ENCODE results near the gene CA14.
A peak's percentile ranks its signal among the peaks of the same experiment; 100 is the strongest.
"Not testable (repeated sequence)": the region's sequence is repeated elsewhere in the genome, so short reads cannot be mapped to it uniquely, and the experiment has no call there.

Gene CA14

GRCh38 chr1:150257624-150258585, at the start of gene CA14:
CA14 (plus strand) TSS chr1:150257774; CDS start chr1:150258129, 355 bp downstream.
- peaks cover 2% of the 10 kb centered on the region for H3K9me3 ChIP-seq (ENCODE audit: severe bottlenecking)
- no peaks in the 10 kb centered on the region for H3K27me3 ChIP-seq (ENCODE audit: insufficient read depth, low read depth, severe bottlenecking)
- no peak for DNase-seq
- H3K36me3 ChIP-seq: no peaks in the 10 kb centered on the region
- no peak within 1 kb of the TSS; the same call in 1 of the 2 replicates for H3K27ac ChIP-seq
- TF ChIP-seq, protein P1, sequence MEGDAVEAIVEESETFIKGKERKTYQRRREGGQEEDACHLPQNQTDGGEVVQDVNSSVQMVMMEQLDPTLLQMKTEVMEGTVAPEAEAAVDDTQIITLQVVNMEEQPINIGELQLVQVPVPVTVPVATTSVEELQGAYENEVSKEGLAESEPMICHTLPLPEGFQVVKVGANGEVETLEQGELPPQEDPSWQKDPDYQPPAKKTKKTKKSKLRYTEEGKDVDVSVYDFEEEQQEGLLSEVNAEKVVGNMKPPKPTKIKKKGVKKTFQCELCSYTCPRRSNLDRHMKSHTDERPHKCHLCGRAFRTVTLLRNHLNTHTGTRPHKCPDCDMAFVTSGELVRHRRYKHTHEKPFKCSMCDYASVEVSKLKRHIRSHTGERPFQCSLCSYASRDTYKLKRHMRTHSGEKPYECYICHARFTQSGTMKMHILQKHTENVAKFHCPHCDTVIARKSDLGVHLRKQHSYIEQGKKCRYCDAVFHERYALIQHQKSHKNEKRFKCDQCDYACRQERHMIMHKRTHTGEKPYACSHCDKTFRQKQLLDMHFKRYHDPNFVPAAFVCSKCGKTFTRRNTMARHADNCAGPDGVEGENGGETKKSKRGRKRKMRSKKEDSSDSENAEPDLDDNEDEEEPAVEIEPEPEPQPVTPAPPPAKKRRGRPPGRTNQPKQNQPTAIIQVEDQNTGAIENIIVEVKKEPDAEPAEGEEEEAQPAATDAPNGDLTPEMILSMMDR (IDR thresholded peaks at IDR 0.05; ENCODE audit: low read depth, low read length): no peak
- peak within 1 kb of the TSS; percentile 44; the same call in 1 of the 2 replicates for H3K4me3 ChIP-seq (ENCODE audit: low read depth, low read length)

GRCh38 chr1:150208460-150208859, 49.1 kb upstream of the CA14 start:
- H3K27ac ChIP-seq; DNase-seq; H3K9me3 ChIP-seq (ENCODE audit: severe bottlenecking); H3K27me3 ChIP-seq (ENCODE audit: insufficient read depth, low read depth, severe bottlenecking); H3K4me3 ChIP-seq (ENCODE audit: low read depth, low read length); H3K36me3 ChIP-seq: not testable (repeated sequence)

- no peaks in the 10 kb centered on the region for H3K36me3 ChIP-seq
- H3K9me3 ChIP-seq (ENCODE audit: severe bottlenecking): no peaks in the 10 kb centered on the region
- H3K27me3 ChIP-seq (ENCODE audit: insufficient read depth, low read depth, severe bottlenecking): no peaks in the 10 kb centered on the region
- DNase-seq: no peak
- no peak overlapping the region for H3K4me3 ChIP-seq (ENCODE audit: low read depth, low read length)
- no peak overlapping the region for H3K27ac ChIP-seq
- TF ChIP-seq, protein P1 (IDR thresholded peaks at IDR 0.05; ENCODE audit: low read depth, low read length): no peak
Measured at GRCh38 chr1:150210091-150210490, 47.5 kb upstream of the CA14 start.

DNA sequence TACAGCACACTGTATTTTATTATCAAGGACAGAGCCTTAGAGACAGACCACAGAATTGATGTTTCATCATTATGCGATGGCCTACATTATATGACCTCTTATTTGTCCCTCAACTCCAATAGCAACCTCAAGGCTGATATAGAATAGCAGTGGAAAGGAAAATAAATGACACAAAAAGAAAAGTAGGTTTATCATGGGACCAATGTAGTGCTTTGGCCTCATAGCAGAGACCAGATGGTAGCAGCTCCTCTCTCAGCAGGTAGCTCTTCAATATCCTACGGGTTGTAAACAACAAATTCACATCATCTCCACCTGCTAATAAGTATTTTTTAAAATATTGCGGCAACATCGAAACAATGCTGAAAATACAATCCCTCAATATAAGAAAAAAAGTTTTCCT, 46.9 kb upstream of the CA14 start:
- Histone ChIP-seq H3K36me3 (no peaks in the 10 kb centered on the region), H3K4me3 (ENCODE audit: low read depth, low read length) (no peak overlapping the region), H3K27ac (no peak overlapping the region), H3K27me3 (ENCODE audit: insufficient read depth, low read depth, severe bottlenecking) (no peaks in the 10 kb centered on the region), H3K9me3 (ENCODE audit: severe bottlenecking) (no peaks in the 10 kb centered on the region)
- TF ChIP-seq, protein P1 (IDR thresholded peaks at IDR 0.05; ENCODE audit: low read depth, low read length): no peak
- no peak for DNase-seq

- Histone ChIP-seq H3K27ac (no peak overlapping the region), H3K27me3 (ENCODE audit: insufficient read depth, low read depth, severe bottlenecking) (no peaks in the 10 kb centered on the region), H3K4me3 (ENCODE audit: low read depth, low read length) (no peak overlapping the region), H3K9me3 (ENCODE audit: severe bottlenecking) (no peaks in the 10 kb centered on the region), H3K36me3 (no peaks in the 10 kb centered on the region)
- no peak for DNase-seq
- TF ChIP-seq, protein P1 (IDR thresholded peaks at IDR 0.05; ENCODE audit: low read depth, low read length): no peak
Measured at GRCh38 chr1:150212070-150212469, 45.5 kb upstream of the CA14 start.

- Histone ChIP-seq H3K27me3 (ENCODE audit: insufficient read depth, low read depth, severe bottlenecking) (no peaks in the 10 kb centered on the region), H3K27ac (peak overlapping the region; percentile 68), H3K9me3 (ENCODE audit: severe bottlenecking) (no peaks in the 10 kb centered on the region), H3K36me3 (no peaks in the 10 kb centered on the region), H3K4me3 (ENCODE audit: low read depth, low read length) (peak overlapping the region; percentile 49)
- TF ChIP-seq, protein P1 (IDR thresholded peaks at IDR 0.05; ENCODE audit: low read depth, low read length): no peak
- DNase-seq: peak; percentile 95
Measured at GRCh38 chr1:150213170-150214098, 44.1 kb upstream of the CA14 start.

GRCh38 chr1:150214099-150214756, 43.3 kb upstream of the CA14 start:
- peak overlapping the region; percentile 49 for H3K4me3 ChIP-seq (ENCODE audit: low read depth, low read length)
- peak overlapping the region; percentile 68 for H3K27ac ChIP-seq
- H3K27me3 ChIP-seq (ENCODE audit: insufficient read depth, low read depth, severe bottlenecking); DNase-seq; H3K9me3 ChIP-seq (ENCODE audit: severe bottlenecking); H3K36me3 ChIP-seq: not testable (repeated sequence)

DNA sequence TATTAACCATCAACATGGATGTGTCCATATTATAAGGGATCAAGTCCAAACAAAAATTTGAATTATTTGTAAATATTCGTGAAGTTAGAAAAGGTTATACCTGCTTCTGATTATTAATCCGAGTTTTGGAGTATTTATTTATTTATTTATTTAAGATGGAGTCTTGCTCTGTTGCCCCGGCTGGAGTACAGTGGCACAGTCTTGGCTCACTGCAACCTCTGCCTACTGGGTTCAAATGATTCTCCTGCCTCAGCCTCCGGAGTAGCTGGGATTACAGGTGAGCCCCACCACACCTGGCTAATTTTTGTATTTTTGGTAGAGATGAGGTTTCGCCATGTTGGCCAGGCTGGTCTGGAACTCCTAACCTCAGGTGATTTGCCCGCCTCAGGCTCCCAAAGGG, 41.7 kb upstream of the CA14 start:
- H3K27me3 ChIP-seq (ENCODE audit: insufficient read depth, low read depth, severe bottlenecking); H3K9me3 ChIP-seq (ENCODE audit: severe bottlenecking); DNase-seq; H3K27ac ChIP-seq; H3K4me3 ChIP-seq (ENCODE audit: low read depth, low read length): not testable (repeated sequence)
- H3K36me3 ChIP-seq: peaks cover 13% of the 10 kb centered on the region

All from WERI-Rb-1 (cell line).